ENCODE results near the gene ANOS1. TPM values are rescaled to one million over a fixed set of nuclear protein-coding genes. Genes with fewer than 3 reads are reported as not detected.
A peak's percentile ranks its signal among the peaks of the same experiment; 100 is the strongest.

The ANOS1 gene
- total RNA-seq, 1 donor from 2014 or later, result 0.26 TPM

GRCh38 chrX:8704184-8704583, 27.8 kb downstream of the ANOS1 start:
- TF ChIP-seq CTCF (IDR thresholded peaks at IDR 0.05; ENCODE audit: insufficient read depth, low read length, severe bottlenecking), result no peak
- DNase-seq (ENCODE audit: low read depth) (no peak), FAIRE-seq (no peak)
- H3K27me3 ChIP-seq (ENCODE audit: control insufficient read depth, insufficient read depth, low read length), result no peaks in the 10 kb centered on the region
- H3K4me3 ChIP-seq (ENCODE audit: low read depth, low read length), result no peak overlapping the region
- H3K36me3 ChIP-seq (ENCODE audit: control insufficient read depth, insufficient read depth, low read length), result no peaks in the 10 kb centered on the region

- H3K27me3 ChIP-seq (ENCODE audit: control insufficient read depth, insufficient read depth, low read length), result no peaks in the 10 kb centered on the region
- DNase-seq (ENCODE audit: low read depth) (peak; percentile 1), FAIRE-seq (no peak)
- no peaks in the 10 kb centered on the region for H3K36me3 ChIP-seq (ENCODE audit: control insufficient read depth, insufficient read depth, low read length)
- TF ChIP-seq CTCF (IDR thresholded peaks at IDR 0.05; ENCODE audit: insufficient read depth, low read length, severe bottlenecking), result no peak
- no peak overlapping the region for H3K4me3 ChIP-seq (ENCODE audit: low read depth, low read length)
Measured at GRCh38 chrX:8692871-8693270, 39.1 kb downstream of the ANOS1 start.

GRCh38 chrX:8689473-8689872, 42.5 kb downstream of the ANOS1 start:
- FAIRE-seq, result no peak
- no peak overlapping the region for H3K4me3 ChIP-seq (ENCODE audit: low read depth, low read length)

GRCh38 chrX:8688776-8689175, 43.2 kb downstream of the ANOS1 start:
- Histone ChIP-seq H3K36me3 (ENCODE audit: control insufficient read depth, insufficient read depth, low read length) (no peaks in the 10 kb centered on the region), H3K27me3 (ENCODE audit: control insufficient read depth, insufficient read depth, low read length) (no peaks in the 10 kb centered on the region), H3K4me3 (ENCODE audit: low read depth, low read length) (no peak overlapping the region)
- TF ChIP-seq CTCF (IDR thresholded peaks at IDR 0.05; ENCODE audit: insufficient read depth, low read length, severe bottlenecking), result no peak
- DNase-seq (ENCODE audit: low read depth), result no peak
- FAIRE-seq, result no peak

More at GRCh38 chrX:8689473-8689872, 42.5 kb downstream of the ANOS1 start:
- Histone ChIP-seq H3K27me3 (ENCODE audit: control insufficient read depth, insufficient read depth, low read length) (no peaks in the 10 kb centered on the region), H3K36me3 (ENCODE audit: control insufficient read depth, insufficient read depth, low read length) (no peaks in the 10 kb centered on the region)
- TF ChIP-seq CTCF (IDR thresholded peaks at IDR 0.05; ENCODE audit: insufficient read depth, low read length, severe bottlenecking), result no peak
- DNase-seq (ENCODE audit: low read depth), result no peak

- H3K36me3 ChIP-seq (ENCODE audit: control insufficient read depth, insufficient read depth, low read length), result no peaks in the 10 kb centered on the region
- DNase-seq (ENCODE audit: low read depth), result no peak
- TF ChIP-seq CTCF (IDR thresholded peaks at IDR 0.05; ENCODE audit: insufficient read depth, low read length, severe bottlenecking), result no peak
- FAIRE-seq, result no peak
- no peak overlapping the region for H3K4me3 ChIP-seq (ENCODE audit: low read depth, low read length)
- H3K27me3 ChIP-seq (ENCODE audit: control insufficient read depth, insufficient read depth, low read length), result no peaks in the 10 kb centered on the region
Measured at GRCh38 chrX:8684201-8684965, 47.6 kb downstream of the ANOS1 start.

GRCh38 chrX:8683687-8684086, 48.2 kb downstream of the ANOS1 start:
- TF ChIP-seq CTCF (IDR thresholded peaks at IDR 0.05; ENCODE audit: insufficient read depth, low read length, severe bottlenecking), result no peak
- DNase-seq (ENCODE audit: low read depth) (peak; percentile 1), FAIRE-seq (no peak)
- Histone ChIP-seq H3K36me3 (ENCODE audit: control insufficient read depth, insufficient read depth, low read length) (no peaks in the 10 kb centered on the region), H3K4me3 (ENCODE audit: low read depth, low read length) (no peak overlapping the region), H3K27me3 (ENCODE audit: control insufficient read depth, insufficient read depth, low read length) (no peaks in the 10 kb centered on the region)
